GM12892 (cell line): ENCODE data around the gene NUP155.
"Not testable (repeated sequence)": the region's sequence is repeated elsewhere in the genome, so short reads cannot be mapped to it uniquely, and the experiment has no call there.

ENCODE experiments used
- POLR2A ChIP-seq: IDR thresholded peaks from 2 replicates; pipeline ENCODE4 v1.6.1; 2011; ENCODE audit warnings: low read depth, low read length, control low read depth
- POLR2AphosphoS5 ChIP-seq: IDR thresholded peaks from 2 replicates; pipeline ENCODE4 v1.6.1; 2011; ENCODE audit warnings: low read depth, low read length, control low read depth
- TAF1 ChIP-seq: IDR thresholded peaks from 2 replicates; pipeline ENCODE4 v1.6.1; 2011; ENCODE audit warnings: low read depth, mild to moderate bottlenecking, control low read depth, low read length, borderline replicate concordance

- TF ChIP-seq POLR2A, POLR2AphosphoS5, TAF1: not testable (repeated sequence)
These were observed 74.6 kb downstream of the NUP155 start for GRCh38 chr5:37296313-37296712.
